ENCODE measurements around the gene WBP2. TPM values are rescaled to one million over a fixed set of nuclear protein-coding genes. Genes with fewer than 3 reads are reported as not detected.
"Not testable (repeated sequence)": the region's sequence is repeated elsewhere in the genome, so short reads cannot be mapped to it uniquely, and the experiment has no call there.

Gene WBP2
- total RNA-seq, 1 donor = 26.8 TPM

GRCh38 chr17:75872434-75873351, 17.6 kb upstream of the WBP2 start:
- no peak overlapping the region for H3K4me3 ChIP-seq (ENCODE audit: low read depth, low read length)
- TF ChIP-seq CTCF (IDR thresholded peaks at IDR 0.05; ENCODE audit: insufficient read depth, low read depth, low read length) = no peak
- peak; percentile 84 for DNase-seq (ENCODE audit: low read depth)

DNA sequence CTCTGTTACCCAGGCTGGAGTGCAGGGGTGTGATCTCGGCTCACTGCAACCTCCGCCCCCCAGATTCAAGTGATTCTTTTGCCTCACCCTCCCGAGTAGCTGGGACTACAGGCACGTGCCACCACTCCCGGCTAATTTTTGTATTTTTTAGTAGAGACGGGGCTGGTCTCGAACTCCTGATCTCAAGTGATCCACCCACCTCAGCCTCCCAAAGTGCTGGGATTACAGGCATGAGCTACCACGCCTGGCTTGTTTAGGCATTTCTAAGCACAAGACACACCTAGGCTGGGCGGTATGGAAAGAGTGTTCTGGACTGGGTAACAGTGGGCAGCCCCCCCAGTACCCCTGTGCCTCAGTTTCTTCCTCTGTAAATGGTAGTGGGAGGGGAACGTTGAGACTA, 15.1 kb upstream of the WBP2 start:
- not testable (repeated sequence) for DNase-seq (ENCODE audit: low read depth); H3K4me3 ChIP-seq (ENCODE audit: low read depth, low read length)

DNA sequence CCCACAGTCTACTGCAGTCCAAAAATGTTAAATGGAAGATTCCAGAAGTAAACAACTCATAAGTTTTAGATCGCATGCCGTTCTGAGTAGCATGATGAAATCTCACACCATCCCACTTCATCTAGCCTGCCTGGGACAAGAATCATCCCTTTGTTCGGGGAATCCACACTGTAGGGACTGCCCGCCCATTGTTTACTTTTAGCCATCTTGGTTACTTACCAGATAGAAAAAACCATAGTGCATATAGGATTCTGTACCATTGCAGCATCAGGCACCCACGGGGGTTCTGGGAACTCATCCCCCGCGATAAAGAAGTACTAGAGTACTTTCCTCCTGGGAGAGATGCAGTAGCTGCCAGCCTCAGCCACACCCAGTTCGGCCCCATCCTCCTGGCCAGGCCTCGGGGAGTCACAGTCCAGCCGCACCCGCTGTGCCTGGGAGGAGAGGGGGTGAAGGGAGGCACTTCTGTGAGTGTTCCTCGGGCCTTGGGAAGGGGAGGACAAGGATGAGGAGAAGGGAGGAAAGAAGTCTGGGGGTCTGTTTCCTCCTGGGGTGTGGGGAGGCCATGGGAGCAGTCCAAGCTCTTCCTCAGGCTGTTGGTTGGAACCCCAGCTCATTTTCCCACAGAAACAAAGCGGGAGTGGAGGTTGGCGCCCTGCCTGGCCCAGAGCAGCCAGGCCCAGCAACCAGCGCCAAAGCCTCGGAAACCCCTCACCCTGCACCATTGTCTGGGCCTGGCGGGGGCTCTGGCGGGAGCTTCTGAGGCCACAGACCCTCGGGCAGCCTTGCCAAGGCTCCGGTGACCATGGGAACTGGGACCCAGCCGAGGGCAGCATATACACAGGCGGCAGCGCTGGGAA, 14.4 kb upstream of the WBP2 start:
- no peak for TF ChIP-seq CTCF (IDR thresholded peaks at IDR 0.05; ENCODE audit: insufficient read depth, low read depth, low read length)
- peak overlapping the region; percentile 6 for H3K4me3 ChIP-seq (ENCODE audit: low read depth, low read length)
- DNase-seq (ENCODE audit: low read depth) = peak; percentile 84

- not testable (repeated sequence) for DNase-seq (ENCODE audit: low read depth); H3K4me3 ChIP-seq (ENCODE audit: low read depth, low read length)
Measured at GRCh38 chr17:75868730-75869281, 13.7 kb upstream of the WBP2 start.

GRCh38 chr17:75865404-75866188, 10.5 kb upstream of the WBP2 start:
- not testable (repeated sequence) for DNase-seq (ENCODE audit: low read depth); H3K4me3 ChIP-seq (ENCODE audit: low read depth, low read length)

DNA sequence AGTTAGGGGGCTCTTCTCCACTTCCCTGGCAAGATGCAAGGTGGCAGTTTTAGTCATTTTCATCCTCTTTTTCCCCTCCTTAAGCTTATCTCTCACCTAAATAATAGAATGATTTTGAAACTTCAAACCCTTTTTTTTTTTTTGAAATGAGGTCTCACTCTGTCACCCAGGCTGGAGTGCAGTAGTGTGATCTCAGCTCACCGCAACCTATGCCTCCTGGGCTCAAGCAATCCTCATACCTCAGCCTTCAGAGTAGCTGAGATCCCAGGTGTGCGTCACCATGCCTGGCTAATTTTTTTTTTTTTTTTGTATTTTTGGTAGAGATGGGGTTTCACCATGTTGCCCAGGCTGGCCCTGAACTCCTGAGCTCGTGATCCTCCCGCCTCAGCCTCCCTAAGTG, 9.8 kb upstream of the WBP2 start:
- not testable (repeated sequence) for DNase-seq (ENCODE audit: low read depth); H3K4me3 ChIP-seq (ENCODE audit: low read depth, low read length)

- DNase-seq (ENCODE audit: low read depth) = peak; percentile 98
- TF ChIP-seq CTCF (IDR thresholded peaks at IDR 0.05; ENCODE audit: insufficient read depth, low read depth, low read length) = no peak
Measured at GRCh38 chr17:75864448-75864871, 9.3 kb upstream of the WBP2 start.

DNA sequence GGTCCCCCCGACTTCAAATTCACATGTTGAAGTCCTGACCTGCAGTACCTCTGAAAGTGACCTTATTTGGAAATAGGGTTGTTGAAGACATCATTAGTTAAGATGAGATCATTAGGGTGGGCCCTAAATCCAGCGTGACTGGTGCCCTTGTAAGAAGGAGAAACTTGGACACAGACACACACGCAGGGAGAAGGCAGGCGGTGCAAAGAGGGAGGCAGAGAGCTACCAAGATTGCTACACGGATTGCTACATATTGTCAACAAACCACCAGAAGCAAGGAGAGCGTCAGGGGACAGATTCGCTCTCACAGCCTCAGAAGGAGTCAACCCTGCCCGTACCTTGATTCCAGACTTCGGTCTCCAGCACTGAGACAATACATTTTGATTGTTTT, 6.8 kb upstream of the WBP2 start:
- peak; percentile 71 for DNase-seq (ENCODE audit: low read depth)
- TF ChIP-seq CTCF (IDR thresholded peaks at IDR 0.05; ENCODE audit: insufficient read depth, low read depth, low read length) = no peak

More at GRCh38 chr17:75864448-75864871, 9.3 kb upstream of the WBP2 start:
- peak overlapping the region; percentile 10 for H3K4me3 ChIP-seq (ENCODE audit: low read depth, low read length)

DNA sequence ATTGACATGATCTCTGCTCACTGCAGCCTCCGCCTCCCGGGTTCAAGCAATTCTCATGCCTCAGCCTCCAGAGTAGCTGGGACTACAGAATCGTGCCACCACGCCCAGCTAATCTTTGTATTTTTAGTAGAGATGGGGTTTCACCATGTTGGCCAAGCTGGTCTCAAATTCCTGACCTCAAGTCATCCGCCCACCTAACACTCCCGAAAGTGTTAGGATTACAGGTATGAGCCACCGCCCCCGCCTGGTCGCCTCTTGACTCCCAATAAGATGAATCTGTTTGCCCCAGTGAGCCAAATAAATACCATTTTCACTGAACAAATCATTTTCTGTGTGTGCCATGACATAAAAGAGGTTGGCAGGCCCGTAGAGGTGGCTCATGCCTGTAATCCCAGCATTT, 4.2 kb upstream of the WBP2 start:
- H3K4me3 ChIP-seq (ENCODE audit: low read depth, low read length); DNase-seq (ENCODE audit: low read depth): not testable (repeated sequence)

More for the DNA sequence above, 6.8 kb upstream of the WBP2 start:
- no peak overlapping the region for H3K4me3 ChIP-seq (ENCODE audit: low read depth, low read length)

Data from fibroblast of villous mesenchyme (primary cell).